DMS53 treated with DMSO at 0.1 percent for 48 hours (cell line): ENCODE results near the gene TEX36.
"Not testable (repeated sequence)": the region's sequence is repeated elsewhere in the genome, so short reads cannot be mapped to it uniquely, and the experiment has no call there.

Experiments used
- DNase-seq: peaks from one replicate; lab custom pipeline; 2025; ENCODE audit not compliant: unreplicated experiment; lab: John Stamatoyannopoulos, UW

TEX36 gene

DNA sequence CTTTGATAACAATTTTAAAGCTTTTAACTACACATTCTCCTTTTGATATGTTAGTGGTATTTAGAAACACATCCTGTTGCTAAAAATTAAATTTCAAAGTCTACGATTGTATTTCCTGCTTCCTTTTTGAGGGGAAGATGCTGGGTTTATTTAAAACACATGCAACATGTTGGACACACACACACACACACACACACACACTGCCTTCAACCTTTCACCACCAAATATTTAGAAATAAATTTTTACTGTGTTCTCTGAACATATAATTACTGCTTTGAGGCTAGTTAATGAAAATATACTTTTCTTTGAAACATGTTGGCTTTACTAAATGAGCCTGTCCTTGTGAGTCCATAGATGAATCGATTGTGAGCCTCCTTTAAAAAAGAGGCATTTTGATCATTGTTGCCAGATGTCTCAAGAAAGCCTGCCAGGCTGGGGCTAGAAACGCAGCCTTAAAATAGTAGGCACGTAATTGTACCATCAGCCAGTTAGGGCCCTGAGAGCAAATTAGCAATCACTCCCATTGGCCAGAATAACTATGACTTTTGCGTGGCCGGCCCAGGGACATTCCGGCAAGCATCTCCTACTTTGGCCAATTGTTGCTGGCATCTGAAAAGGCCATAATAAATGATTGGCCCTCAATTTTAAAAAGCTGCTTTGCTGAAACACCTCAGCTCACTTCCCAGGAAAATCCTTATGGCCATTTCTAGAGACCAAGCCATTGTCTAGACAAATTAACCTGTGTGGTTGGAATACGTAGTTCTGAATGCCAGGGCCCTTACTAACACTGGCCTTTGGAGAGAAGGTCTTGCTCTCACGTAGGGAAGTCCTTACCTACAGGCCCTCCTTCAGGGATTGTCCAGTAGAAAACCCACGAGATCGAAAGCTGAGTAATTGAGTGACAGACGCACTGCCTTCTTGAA, 9.9 kb upstream of the TEX36 start:
- DNase-seq, result no peak

DNA sequence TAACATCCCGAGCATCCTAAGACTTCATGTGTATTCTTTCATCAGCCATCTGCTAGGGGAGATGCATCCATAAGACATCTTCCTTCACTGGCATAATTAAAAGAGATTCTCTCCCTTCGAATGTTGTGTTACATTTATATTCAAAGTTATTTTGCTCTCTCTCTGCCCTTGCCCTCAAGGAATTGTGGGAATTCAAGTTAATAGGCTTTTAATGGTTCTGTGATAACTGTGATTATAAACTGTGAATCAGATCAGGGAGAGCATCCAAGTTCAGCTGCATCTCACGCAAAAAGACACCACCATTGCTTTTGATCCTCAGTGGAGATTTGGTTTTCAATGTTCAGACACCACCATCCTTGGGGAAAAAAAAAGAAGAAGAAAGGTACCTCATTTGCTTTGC, 9.2 kb upstream of the TEX36 start:
- no peak for DNase-seq

DNA sequence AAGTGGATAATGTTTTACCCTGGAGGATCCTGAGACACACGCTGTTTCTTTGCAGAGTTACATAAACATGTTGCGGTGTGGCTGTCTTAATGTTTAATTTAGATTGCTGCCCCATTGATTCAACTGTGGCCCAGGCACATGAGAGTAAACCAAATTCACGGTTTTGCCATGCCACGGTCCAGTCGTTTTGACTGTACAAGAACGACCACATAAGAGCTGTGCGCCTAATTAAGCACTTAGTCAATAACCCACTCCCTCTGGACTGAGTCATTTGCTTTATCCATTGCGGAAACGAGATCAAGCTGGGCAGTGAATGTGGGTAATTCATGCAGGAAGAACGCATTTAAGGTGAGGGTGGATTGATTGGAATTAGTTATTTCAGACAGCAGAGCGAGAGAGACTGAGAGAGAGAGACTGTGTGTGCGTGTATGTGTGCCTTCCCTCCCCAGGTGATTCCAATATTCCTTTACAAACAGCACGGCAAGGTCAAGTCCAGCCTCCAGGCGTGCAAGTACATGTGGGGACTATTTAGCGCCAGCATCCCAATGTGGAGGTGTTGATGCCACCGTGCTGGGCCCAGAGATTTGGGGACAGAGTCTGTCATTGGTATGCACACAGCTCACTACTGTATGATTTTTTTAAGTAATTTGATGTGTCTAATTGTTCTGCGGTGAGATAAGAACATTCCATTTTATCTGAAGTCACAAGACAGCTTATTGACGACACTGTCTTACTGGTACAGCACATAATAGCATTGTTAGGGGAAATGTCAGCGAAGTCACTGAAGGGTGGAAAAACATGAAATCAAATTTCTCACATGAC, 8.4 kb upstream of the TEX36 start:
- no peak for DNase-seq

DNA sequence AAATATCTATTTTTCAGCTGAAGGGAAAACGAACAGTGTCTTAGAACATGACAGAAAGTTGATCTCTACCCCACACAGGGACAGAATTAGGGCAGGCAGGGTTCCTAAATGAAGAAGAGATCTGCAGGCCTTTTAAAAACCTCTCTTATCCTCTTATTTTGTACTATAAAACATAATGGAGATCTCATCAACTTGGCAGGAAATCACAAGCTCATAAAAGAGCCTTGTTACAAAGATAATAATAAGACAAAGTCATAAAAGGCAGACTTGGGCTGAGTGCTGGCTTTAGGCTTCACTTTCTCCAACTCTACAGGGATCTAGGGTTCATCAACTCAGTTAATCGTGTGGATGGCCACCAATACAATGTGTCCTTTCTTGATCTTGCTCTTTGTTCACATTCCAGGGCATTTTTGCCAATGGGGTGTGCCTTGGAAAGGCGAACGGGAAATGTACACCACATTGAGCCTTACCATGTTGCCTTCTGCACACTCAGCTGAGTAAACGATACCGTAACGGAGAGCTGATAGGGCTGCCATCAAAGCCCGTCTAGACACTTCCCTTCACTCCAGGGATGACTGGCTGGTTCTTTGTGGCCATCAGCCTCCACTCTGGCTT, 7.1 kb upstream of the TEX36 start:
- no peak for DNase-seq

DNA sequence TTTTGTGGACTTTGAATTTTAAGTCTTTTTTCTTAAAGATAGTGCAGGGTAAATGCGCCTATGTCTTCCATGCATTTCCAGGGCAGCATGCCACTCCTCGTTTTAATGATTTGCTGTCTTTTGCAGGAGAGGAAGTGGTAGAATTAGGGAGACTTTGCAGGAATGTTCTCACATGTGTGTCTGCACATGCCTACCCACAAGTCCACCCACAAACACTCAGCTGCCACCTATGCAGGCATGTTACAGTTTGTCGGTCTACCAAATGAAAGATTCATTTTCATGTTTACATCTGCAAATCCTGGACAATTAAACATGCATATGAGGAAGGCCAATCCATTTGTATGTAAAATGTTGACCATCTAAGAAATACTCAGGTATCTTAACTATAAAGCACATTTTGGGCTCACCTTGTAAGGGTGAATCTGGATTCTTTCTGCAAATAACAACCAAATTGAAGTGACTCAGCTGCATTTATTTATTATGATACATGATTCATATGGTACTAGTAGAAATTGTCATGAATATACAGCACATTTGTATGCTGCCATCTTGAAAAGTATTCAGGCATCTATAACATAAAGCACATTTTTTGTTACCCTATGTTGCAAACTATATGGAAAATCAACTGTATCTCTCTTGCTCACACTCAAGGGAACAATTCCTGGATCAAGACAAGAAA, 4.7 kb upstream of the TEX36 start:
- no peak for DNase-seq

DNA sequence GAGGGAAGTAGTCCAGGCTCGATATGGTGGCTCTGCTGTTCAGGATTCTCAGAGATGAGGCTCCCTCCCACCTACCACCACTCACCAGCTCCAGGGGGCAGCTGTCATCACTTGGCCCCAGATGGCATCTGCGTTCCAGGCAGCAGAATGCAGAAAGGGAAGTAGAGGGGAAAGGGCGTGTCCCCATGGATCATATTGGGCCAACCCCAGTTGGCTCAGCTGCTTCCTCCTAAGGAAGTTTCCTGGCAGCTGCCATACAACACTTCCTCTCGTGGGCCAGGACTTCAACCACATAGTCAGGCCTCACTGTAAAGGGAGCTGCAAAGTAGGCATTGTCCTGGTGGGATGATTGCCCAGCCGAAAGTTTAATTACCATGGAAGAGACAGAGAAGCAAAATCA, 1.6 kb upstream of the TEX36 start:
- no peak for DNase-seq

DNA sequence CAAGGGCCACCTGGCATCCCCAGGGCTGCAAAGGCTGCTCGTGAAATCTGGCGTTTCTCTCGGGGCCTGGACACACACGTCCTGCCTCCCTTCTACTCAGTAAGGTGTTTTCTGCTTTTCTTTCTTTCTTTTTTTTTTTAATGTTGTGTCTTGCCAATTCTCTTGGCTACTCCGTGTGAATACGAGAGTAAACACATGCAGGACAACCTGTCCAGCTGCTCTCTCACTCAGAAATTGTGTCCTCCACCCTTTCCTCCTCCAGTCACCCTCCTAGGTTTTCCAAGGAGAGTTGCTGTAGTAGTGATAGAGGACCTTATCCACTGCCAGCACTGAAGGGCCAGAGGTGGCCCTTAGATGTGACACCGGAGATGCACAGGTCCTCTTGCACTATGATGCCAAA, 858 bp upstream of the TEX36 start:
- no peak for DNase-seq

DNA sequence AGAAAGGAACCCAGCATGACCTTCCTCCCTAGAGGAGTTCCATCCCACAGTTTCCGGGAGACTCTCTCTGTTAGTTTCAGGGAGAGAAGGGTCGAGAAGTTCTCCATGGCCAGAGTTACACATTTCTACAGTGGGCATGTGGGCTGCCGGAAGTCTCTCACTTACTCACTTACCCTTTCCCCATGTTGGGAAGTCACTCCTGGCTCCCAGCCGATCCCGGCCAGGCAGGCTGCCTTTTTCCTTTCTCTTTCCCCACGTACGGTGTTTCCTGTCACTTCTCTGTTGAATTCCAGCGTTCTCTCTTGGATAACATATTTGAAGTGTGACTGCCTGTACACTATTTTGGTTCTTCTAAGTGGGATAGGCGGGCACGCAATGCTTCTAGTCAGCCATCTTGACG, 3.5 kb downstream of the TEX36 start:
- DNase-seq, result no peak

DNA sequence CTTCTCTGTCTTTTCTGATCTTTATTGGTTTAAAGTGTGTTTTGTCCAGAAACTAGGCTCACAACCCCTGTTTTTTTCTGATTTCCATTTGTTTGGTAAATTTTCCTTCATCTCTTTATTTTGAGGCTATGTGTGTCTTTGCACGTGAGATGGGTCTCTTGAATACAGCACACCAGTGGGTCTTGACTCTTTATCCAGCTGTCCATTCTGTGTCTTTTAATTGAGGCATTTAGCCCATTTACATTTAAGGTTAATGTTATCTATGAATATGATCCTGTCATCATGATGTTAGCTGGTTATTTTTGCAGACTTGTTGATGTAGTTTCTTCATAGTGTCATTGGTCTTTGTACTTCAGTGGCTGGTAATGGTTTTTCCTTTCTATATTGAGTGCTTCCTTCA, 10.1 kb downstream of the TEX36 start:
- no peak for DNase-seq

DNA sequence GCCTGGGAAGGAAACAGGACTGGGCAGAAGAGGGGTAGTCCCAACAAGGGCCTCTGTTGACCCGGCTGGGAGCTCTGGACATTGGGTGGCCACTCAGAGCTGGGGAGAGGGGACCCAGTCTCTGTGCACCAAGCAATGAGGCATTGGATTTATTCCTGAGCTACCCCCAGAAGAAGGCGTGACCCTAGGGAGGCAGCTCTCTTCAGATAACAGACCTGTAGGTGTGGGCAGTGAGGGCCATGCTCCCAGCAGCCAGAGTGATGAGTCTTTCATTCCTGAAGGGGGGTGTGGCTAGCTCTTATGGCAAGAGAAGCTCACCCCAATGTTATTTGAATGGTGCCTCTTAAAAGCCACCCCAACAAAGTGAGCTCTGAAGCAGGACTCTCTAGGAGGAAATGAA, 20.4 kb downstream of the TEX36 start:
- DNase-seq, result no peak

DNA sequence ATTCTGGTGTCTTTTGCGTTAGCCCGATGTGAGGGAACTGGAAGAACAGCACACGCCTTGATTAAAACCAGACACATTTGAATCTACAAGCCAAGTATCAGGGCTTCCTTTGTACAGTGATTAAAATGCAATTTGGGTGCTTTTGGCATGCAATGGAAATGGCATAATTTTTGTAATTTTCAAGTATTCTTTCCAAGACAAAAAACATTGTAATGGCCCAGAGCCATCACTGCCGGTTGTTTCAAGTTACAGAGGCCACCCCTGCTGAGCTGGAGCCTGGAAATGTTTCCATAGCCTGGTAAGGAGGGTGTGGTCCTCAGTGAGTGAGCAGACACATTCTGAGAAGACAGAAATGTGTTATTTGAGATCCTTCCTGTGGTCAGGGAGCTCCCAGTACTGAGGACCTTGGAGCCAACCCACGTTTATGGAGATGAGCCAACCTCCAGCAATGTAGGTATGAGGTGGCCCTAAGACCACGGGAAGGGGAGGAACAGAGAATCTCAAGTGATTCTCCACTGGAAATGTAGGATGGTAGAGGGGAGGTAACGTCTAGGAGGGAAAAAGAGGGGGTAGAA, 20.9 kb downstream of the TEX36 start:
- DNase-seq, result no peak

DNA sequence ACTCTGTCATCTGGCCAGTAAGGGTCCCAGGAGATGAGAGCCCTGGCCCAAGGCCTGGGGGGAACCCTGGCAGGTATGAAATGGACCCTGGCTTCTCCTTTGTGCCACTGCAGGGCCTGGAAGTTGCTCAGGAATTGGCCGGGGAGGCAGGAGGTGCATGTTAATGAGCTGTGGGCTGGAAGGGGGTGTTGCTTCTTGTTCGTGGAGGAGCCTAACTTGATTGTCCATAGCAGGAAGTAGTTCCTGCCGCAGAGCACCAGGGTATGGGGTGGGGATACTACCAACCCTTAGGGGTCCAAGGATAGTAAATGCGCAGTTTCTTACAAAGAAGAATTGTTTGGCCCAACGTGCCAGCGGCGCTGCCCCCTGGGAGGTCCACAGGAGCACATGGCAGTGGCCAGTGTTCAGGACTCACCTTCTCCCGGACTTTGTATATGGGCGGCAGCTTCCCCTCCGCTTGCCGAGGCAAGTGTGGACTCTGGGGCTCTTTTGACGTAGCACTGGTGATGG, 21.5 kb downstream of the TEX36 start:
- DNase-seq, result no peak

DNA sequence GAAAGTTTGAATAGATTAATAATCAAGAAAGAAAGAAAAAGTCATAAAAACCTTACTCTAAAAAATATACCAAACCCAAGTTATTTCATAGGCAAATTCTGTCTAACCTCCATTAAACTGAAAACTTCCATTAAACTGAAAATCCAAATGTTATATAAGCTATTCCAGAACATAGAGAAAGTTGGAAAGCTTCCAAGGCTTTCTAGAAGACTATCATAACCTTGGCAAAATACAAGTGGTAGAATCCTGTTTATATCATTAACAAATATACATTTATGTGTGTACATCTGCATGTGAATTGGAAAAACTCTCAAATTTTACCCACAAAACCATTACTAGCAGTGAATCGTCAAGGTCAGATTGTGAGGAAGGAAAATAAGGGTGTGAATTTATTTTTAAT, 23.9 kb downstream of the TEX36 start:
- DNase-seq, result no peak

DNA sequence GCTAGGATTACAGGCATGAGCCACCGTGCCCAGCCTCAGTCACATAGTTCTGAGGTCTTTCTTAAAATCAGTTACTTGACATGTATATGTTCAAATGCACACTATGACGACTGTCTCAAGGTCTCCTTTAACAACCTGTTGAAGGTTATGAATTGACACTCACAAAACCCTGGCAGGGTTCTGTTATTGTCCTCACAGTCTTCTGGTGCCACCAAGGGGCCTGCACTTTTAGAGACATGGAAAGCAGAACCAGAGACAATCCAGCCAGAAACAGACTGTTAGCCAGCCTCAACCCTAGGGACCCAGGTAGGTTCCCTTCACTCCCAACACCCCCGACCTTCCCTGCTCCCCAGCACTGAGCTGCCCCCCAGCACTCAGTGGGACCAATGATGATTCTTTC, 26.4 kb downstream of the TEX36 start:
- no peak for DNase-seq

DNA sequence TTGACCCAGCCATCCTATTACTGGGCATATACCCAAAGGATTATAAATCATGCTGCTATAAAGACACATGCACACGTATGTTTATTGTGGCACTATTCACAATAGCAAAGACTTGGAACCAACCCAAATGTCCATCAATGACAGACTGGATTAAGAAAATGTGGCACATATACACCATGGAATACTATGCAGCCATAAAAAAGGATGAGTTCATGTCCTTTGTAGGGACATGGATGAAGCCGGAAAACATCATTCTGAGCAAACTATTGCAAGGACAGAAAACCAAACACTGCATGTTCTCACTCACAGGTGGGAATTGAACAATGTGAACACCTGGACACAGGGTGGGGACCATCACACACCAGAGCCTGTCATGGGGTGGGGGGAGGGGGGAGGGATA, 29.9 kb downstream of the TEX36 start:
- not testable (repeated sequence) for DNase-seq

DNA sequence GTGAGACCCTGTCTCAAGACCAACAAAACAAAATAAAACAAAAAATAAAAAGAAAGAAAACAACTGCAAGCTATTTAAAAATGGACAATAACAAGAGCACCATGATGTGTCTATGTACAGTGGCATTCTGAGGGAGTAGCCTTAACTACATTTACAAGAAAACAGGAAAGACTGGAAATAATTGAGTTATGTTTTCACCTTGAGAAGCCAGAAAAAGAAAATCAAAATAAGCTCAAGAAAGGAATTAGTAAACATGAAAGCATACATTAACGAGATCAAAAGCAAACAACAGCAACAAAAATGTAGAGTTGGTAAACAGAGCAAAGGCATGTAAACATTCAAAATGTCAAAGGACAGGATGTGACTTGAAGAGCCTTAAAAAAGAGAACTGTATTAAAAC, 36.7 kb downstream of the TEX36 start:
- peak; percentile 11 for DNase-seq

DNA sequence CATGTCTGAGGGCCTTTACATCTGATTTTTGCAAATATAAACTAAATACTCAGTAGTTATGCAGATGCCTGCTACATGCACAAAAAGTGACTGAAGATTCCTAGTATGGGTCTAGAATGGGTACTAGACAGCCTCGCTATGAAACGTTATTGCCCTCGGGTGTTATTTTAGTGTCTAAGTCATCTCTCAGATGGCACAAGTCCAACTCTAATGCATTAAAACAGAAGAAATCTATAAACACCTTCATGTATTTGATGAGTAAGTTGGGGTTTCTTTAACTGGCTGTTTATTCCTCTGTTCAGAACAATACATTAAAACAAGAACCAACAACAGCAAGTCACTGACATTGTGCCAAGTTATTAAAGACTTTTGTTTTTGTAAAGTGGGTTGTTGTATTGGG, 41.6 kb downstream of the TEX36 start:
- DNase-seq, result no peak

DNA sequence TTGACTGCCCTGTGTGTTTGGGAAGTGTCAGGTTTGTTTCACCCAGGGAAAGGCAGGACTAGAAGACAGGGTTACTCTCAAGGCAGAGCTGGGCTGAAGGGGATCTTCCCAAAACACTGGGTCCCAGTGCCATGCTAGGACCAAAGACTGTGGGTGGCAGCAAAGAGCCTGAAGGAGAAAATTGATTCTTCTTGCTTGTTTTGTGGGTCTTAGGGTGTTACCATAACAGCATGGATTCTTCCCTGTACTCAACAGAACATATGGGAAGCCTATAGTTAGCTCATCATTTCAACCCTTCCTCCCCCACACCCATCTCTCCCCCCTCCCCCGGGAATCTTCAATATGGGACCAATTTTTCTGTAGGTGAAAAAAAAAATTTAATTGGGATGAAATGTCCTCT, 42.3 kb downstream of the TEX36 start:
- no peak for DNase-seq

DNA sequence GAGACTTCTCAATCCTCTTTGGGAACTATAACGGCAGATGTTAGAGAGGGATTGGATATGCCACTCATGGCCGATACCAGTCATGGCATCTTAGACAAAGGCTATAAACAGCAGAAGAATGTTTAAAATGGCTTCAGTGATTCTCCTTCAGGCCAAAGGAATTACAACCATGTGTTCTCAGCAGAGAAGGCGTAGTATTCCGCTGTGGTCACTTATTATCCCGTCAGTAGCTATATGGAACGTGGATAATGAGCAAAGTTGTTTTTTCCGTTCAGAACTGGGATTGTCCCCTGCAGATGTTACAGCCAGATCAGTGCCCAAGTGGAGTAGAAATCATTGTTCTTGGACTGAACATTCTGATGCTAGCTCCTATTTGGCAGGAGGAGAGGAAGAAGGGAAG, 43.1 kb downstream of the TEX36 start:
- no peak for DNase-seq

DNA sequence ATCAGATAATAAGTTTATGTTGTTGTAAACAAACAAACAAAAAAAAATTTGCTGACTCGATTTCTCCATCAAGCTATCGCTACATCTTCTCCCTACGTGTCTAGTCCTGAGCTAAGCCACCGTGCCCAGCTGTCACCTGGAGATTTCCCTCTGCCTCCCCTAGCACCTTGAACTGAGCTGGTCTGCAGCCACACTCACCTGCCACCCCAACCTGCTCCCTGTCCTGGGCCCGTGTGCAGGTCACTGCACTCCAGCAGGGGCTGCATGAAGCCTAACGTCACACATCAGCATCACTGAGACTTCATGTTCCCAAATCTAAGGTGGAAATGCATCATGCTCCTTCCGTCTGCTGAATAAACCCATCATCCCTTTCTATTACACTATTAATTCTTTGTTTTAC, 44.4 kb downstream of the TEX36 start:
- DNase-seq, result no peak

DNA sequence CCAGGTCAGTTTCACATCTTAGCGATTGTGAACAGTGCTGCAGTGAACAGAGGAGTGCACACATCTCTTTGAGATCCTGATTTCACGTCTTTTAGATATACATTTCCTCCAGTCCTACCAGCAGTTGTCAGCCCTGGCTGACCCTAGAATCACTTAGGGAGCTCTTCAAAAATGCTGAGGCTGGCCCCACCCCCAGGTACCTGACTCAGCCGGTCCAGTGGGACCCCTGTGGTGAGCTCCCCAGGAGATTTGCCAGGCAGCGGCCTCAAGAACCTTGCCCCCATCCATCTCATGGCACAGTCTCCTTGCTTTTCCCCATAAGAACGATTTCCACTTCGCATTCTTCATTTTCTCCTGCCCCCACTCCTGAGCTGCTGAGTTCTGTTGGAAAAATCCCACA, 45.5 kb downstream of the TEX36 start:
- no peak for DNase-seq
